Motor neuron (in vitro differentiated cells): ENCODE results near the gene POLR3G. TPM values are rescaled to one million over a fixed set of nuclear protein-coding genes. Genes with fewer than 3 reads are reported as not detected.

Experiments
- ATAC-seq, 8 experiments: fragments of 200-7000 bp; cut with Tn5 transposase; replicated peaks in 6 of 8; 2 replicates each; pipeline ENCODE4 v1.8.0; 2021; ENCODE audit warnings: mild to moderate bottlenecking in 8 of 8, moderate library complexity in 8 of 8
- H3K27ac ChIP-seq, 2 donors: fragments of 250-450 bp; sonication (Bioruptor Pico); 2 replicates each; pipeline ENCODE4 v1.9.0; 2021; ENCODE audit warnings: antibody characterized with exemption in 2 of 2, mild to moderate bottlenecking in 2 of 2, moderate library complexity in 1 of 2
- H3K4me1 ChIP-seq, 2 donors: fragments of 250-450 bp; sonication (Bioruptor Pico); replicated peaks in 1 of 2; 2 replicates each; pipeline ENCODE4 v1.6.1; 2021; ENCODE audit warnings: antibody characterized with exemption in 2 of 2, mild to moderate bottlenecking in 2 of 2, moderate library complexity in 1 of 2
- H3K4me3 ChIP-seq, 5 donors: fragments of 250-450 bp; sonication (Bioruptor Pico); 2 replicates each; pipeline ENCODE4 v1.9.0; 2021; ENCODE audit warnings: antibody characterized with exemption in 5 of 5, mild to moderate bottlenecking in 5 of 5, moderate library complexity in 4 of 5
- WGBS, 10 experiments: fragments of 450-650 bp; shearing (Covaris generic); methylation state at CpG; one replicate each; pipeline ENCODE4 v1.0.0; 2022; 5-methylcytosine and 5-hydroxymethylcytosine counted together
- in situ Hi-C, 9 experiments: fragments of 400-800 bp; cut with MboI; loops; one replicate each; pipeline ENCODE4 v1.15.0; 2021; ENCODE audit warnings: low sequenced_read_pairs in 9 of 9, low pct_unique_long_range_greater_than_20kb in 2 of 9; ENCODE audit not compliant: unreplicated experiment in 9 of 9
- total RNA-seq, 8 experiments: library from RNA; unstranded; fragments of 300-600 nt; gene quantifications; 2 replicates each; pipeline versions ENCODE4 v1.2.3 to v1.2.4, GENCODE V29; 2022

The POLR3G gene
- total RNA-seq, 8 experiments from 2014 or later, result 2.0 to 19.8 (median 3.2) TPM

DNA sequence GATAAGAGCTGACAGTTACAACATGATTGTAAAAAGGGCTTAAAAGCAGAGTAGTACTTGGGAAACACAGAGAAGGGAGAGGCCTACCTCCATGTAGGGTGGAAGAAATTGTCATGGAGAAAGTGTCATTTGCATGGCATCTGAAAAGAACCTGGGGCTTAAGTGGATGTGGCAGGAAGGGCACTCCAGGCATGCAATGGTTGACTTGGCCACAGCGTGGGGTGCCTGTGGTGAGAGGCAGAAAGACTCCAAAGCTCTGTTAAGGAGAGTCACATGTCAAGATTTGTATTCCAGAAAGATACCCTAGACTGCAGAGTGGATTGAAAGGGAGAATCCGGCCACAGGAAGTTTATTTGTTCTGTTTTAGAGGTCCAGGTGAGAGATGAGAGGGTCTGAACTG is 2.4 kb downstream of the POLR3G start:
- 14 to 69% (median 60%) methylated on average over 1 to 2 of the region's 2 CpGs; no CpG with 5 or more reads in 3 of the 10 experiments for WGBS, 10 experiments
- no peak for ATAC-seq
- in situ Hi-C loops, result no loop called here
- Histone ChIP-seq H3K4me3 (no peak overlapping the region), H3K27ac (no peak overlapping the region), H3K4me1 (peaks cover 5 to 10% of the 10 kb centered on the region in 2 donors)

- 40 to 97% (median 71%) methylated on average over 2 to 8 of the region's 8 CpGs for WGBS, 10 experiments
- ATAC-seq, result no peak
- H3K4me1 ChIP-seq, result peaks cover 5 to 6% of the 10 kb centered on the region in 2 donors
- no peak overlapping the region for H3K27ac ChIP-seq
- H3K4me3 ChIP-seq, result no peak overlapping the region
- in situ Hi-C loops, result no loop called here
Measured at GRCh38 chr5:90477621-90478215, 3.1 kb downstream of the POLR3G start.

DNA sequence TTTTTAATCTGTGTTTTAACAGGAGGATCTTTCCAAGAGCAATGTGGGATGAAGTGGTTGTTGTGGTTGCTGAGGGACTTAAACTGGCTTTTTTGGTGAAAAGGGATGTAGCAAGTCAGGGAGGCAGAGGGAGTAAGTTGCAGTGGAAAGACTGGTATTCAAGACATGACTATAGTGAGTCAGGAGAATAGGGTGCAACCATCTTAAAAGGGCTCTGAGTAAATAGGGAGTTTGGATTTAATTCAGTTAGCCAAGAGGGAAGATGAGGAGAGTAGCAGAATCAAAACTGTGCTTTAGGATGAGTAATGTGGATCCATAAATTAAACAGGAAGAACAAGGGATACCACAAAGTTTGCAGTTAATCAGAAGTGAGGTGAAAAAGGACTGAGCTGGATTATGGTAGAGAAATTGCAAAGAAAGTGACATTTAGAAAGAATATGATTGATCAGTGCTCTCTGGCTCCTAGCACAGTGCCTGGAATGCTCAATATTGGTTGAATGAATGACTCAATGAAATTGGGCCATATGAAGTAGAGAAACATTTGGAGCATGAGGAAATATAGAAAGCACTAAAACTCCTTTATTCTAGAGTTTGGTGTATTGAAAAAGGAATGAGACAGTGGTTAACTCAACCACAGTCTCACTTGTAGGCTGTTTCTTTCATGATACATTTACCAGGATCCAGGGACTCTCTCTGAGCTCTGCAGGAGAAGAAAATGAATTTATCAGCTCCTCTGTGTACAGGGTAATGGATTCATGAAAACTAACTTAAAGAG is 5.1 kb downstream of the POLR3G start:
- H3K27ac ChIP-seq, result no peak overlapping the region
- no peak for ATAC-seq

GRCh38 chr5:90480699-90481098 is 6.0 kb downstream of the POLR3G start:
- Histone ChIP-seq H3K4me3 (no peak overlapping the region), H3K27ac (no peak overlapping the region), H3K4me1 (peaks cover 2% of the 10 kb centered on the region in 2 donors)
- 43 to 100% (median 94%) methylated on average over 1 of the region's 1 CpG; no CpG with 5 or more reads in 4 of the 10 experiments for WGBS, 10 experiments
- ATAC-seq, result peak in 1 of 8 experiments; percentile 19
- in situ Hi-C loops, result no loop called here

More for the DNA sequence above, 5.1 kb downstream of the POLR3G start:
- peaks cover 5 to 6% of the 10 kb centered on the region in 2 donors for H3K4me1 ChIP-seq
- in situ Hi-C loops, result no loop called here
- no peak overlapping the region for H3K4me3 ChIP-seq

- WGBS, 10 experiments, result 82 to 100% (median 95%) methylated on average over 2 to 8 of the region's 8 CpGs; no CpG with 5 or more reads in 1 of the 10 experiments
- Histone ChIP-seq H3K4me3 (no peak overlapping the region), H3K27ac (no peak overlapping the region), H3K4me1 (no peaks in the 10 kb centered on the region)
- in situ Hi-C loops, result no loop called here
- ATAC-seq, result no peak
Measured at GRCh38 chr5:90483206-90483605, 8.5 kb downstream of the POLR3G start.

- Histone ChIP-seq H3K4me1 (no peaks in the 10 kb centered on the region), H3K27ac (no peak overlapping the region), H3K4me3 (no peak overlapping the region)
- no peak for ATAC-seq
- in situ Hi-C loops, result no loop called here
- 58 to 92% (median 82%) methylated on average over 1 to 3 of the region's 3 CpGs; no CpG with 5 or more reads in 2 of the 10 experiments for WGBS, 10 experiments
Measured at GRCh38 chr5:90484540-90484939, 9.9 kb downstream of the POLR3G start.

DNA sequence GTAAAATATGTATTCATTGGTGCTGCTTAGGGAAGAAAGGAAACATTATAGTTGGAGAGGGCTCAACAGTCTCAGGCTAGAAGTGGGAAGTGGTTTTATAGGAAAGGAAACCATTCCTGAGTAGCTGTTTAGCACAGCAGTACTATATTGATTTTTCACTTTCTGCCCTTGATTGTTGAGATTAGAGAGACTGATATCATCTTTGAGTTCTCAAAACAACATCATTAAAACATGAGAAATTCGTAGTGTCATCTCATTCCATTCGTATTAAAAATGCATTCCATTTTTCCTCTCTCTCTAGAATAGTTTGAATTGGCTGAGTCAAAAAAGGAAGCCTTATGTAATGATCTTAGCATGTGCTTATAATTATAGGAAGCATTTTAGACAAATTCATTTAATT is 14.1 kb downstream of the POLR3G start:
- Histone ChIP-seq H3K4me1 (no peaks in the 10 kb centered on the region), H3K4me3 (no peak overlapping the region), H3K27ac (no peak overlapping the region)
- WGBS, 10 experiments, result 0 to 100% (median 96%) methylated on average over 1 to 2 of the region's 2 CpGs
- no peak for ATAC-seq
- in situ Hi-C loops, result no loop called here

DNA sequence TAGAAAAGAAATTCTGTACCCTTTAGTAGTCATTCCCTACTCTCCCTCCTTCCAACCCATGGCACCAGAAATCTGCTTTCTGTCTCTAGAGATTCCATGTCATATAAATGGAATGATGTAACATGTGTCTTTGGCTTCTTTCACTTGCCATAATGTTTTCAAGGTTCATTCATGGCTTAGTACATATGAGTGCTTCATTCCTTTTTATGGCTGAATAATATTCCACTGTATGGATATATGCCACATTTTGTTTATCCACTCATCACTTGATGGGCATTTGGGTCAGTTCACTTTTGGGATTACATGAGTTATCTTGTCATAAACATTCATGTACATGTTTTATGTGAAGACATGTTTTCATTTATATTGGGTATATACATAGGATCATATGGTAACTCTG is 19.4 kb downstream of the POLR3G start:
- Histone ChIP-seq H3K4me1 (no peaks in the 10 kb centered on the region), H3K27ac (no peak overlapping the region), H3K4me3 (no peak overlapping the region)
- in situ Hi-C loops, result no loop called here
- ATAC-seq, result no peak

- Histone ChIP-seq H3K4me1 (no peaks in the 10 kb centered on the region), H3K27ac (no peak overlapping the region), H3K4me3 (no peak overlapping the region)
- 86 to 100% (median 89%) methylated on average over 1 of the region's 1 CpG; no CpG with 5 or more reads in 5 of the 10 experiments for WGBS, 10 experiments
- ATAC-seq, result no peak
- in situ Hi-C loops, result no loop called here
Measured at GRCh38 chr5:90495146-90495545, 20.5 kb downstream of the POLR3G start.

DNA sequence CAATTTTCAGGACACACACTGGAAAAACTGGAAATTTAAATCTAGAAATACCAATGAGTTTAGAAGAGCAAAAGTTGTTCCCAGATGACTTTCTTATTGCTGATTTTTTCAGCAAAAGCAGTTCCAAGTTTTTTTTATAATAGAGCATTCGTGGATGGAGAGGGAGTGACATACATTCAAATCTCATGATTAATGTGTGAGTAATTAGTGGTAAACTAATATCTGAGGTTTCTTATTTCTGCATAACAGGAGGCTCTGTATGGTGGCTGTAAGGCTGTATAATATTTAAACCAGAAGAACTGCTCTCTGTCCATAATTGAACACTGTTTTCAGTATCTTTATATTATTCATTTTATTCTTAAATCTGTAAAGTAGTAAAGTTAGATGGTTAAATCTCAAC is 28.9 kb downstream of the POLR3G start:
- in situ Hi-C loops, result no loop called here
- ATAC-seq, result no peak
- no peak overlapping the region for H3K27ac ChIP-seq
- H3K4me1 ChIP-seq, result no peaks in the 10 kb centered on the region
- no peak overlapping the region for H3K4me3 ChIP-seq
- 14 to 100% (median 78%) methylated on average over 1 of the region's 1 CpG; no CpG with 5 or more reads in 3 of the 10 experiments for WGBS, 10 experiments

GRCh38 chr5:90504743-90505142 is 30.1 kb downstream of the POLR3G start:
- Histone ChIP-seq H3K4me1 (no peaks in the 10 kb centered on the region), H3K4me3 (no peak overlapping the region), H3K27ac (no peak overlapping the region)
- 78 to 100% (median 91%) methylated on average over 1 to 2 of the region's 2 CpGs for WGBS, 10 experiments
- ATAC-seq, result peak in 2 of 8 experiments; percentile 36 to 43
- in situ Hi-C loops, result no loop called here

- H3K4me1 ChIP-seq, result no peaks in the 10 kb centered on the region
- no peak for ATAC-seq
- in situ Hi-C loops, result no loop called here
- H3K27ac ChIP-seq, result no peak overlapping the region
- H3K4me3 ChIP-seq, result no peak overlapping the region
Measured at GRCh38 chr5:90506221-90506620, 31.6 kb downstream of the POLR3G start.

GRCh38 chr5:90510438-90510837 is 35.8 kb downstream of the POLR3G start:
- Histone ChIP-seq H3K4me1 (no peaks in the 10 kb centered on the region), H3K27ac (no peak overlapping the region), H3K4me3 (no peak overlapping the region)
- in situ Hi-C loops, result no loop called here
- ATAC-seq, result peak in 2 of 8 experiments; percentile 21 to 51
- WGBS, 10 experiments, result 80 to 100% (median 89%) methylated on average over 1 of the region's 1 CpG; no CpG with 5 or more reads in 7 of the 10 experiments

DNA sequence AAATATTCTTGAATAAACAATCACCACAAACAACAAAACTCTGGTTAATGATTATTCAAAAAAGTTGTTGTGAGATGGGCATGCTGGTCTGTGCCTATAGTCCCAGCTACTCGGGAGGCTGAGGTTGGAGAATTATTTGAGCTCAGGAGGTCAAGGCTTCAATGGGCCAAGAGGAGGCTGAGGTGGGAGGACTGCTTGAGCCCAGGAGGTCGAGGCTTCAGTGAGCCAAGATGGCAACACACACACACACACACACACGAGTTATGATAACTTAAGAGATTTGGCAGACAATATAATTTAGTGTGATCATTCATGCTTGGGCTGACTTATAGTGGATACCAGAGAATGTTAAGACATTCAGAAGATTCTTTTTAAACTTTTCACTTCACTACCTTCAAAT is 39.9 kb downstream of the POLR3G start:
- Histone ChIP-seq H3K27ac (no peak overlapping the region), H3K4me1 (no peaks in the 10 kb centered on the region), H3K4me3 (no peak overlapping the region)
- in situ Hi-C loops, result no loop called here
- no peak for ATAC-seq
- 50 to 100% (median 83%) methylated on average over 1 to 3 of the region's 3 CpGs; no CpG with 5 or more reads in 1 of the 10 experiments for WGBS, 10 experiments
